DMS53 (cell line): ENCODE results near the gene PSD2.

Experiments used
- DNase-seq: peaks from one replicate; lab custom pipeline; 2025; lab: John Stamatoyannopoulos, UW

The PSD2 gene

DNA sequence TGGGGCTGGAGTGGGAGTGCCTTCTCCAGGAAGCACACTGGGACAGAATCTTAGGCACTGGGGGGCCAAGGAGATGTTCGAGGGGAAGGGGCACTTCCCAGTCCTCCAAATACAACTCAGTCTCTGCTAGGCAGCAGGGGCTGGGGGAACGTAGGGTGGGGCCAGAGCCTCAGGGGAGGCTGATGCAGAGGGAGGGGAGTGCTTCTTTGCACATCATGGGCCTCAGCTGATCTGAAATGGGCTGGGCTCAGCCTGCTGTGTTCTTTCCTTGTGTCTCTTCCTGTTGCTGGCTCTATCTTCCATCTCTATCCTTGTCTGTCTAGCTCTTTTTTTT is 15.6 kb downstream of the PSD2 start:
- DNase-seq, result no peak

DNA sequence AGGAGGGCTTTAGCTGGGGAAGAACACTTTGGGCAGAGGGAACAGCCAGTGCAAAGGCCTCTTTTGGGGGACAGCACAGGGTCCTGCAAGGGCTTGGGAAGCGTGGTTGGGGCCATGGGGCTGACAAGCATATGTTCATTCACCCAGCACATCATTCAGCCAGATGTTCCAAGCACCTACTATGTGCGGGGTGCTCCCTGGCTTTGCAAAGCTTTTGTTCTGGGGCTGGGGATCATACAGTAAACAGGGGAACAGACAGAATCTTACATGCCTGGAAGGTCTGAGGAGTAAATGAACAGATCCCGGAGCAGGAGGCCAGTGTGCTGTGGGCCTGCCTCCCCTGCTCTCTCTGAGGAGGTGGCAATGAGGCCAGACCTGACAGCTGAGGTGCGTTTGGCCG is 16.7 kb downstream of the PSD2 start:
- no peak for DNase-seq

DNA sequence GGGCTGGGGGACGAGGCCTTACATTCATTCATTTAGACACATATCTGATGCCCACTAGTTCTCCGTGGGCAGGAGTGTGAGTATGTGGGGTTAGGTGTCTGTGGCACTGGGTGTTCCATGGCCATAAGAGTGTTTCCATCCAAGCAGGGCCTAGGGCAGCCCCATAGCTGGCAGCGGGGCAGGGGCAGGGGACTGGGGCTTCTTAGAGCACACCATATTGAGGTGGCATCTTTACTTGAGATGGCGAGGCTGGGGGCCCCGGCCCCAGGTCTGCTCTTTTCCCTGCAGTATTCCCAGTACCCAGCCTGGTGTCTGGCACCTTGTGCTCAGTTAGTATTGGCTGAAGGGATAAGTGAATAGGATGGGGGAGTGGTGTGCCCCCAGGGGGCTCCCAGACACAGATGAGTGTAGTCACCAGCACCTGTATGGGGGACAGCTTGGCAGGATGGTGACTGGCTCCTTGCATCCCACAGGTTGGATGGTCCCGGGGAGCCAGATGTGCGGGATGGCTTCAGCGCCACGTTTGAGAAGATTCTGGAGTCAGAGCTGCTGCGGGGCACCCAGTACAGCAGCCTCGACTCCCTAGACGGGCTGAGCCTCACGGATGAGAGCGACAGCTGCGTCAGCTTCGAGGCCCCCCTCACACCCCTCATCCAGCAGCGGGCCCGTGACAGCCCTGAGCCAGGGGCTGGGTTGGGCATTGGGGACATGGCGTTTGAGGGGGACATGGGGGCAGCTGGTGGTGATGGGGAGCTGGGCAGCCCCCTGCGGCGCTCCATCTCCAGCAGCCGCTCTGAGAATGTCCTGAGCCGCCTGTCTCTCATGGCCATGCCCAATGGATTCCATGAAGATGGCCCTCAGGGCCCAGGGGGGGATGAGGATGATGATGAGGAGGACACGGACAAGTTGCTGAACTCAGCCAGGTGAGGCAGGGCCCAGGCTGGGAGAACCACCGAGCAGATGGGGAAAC is 17.5 kb downstream of the PSD2 start:
- no peak for DNase-seq

DNA sequence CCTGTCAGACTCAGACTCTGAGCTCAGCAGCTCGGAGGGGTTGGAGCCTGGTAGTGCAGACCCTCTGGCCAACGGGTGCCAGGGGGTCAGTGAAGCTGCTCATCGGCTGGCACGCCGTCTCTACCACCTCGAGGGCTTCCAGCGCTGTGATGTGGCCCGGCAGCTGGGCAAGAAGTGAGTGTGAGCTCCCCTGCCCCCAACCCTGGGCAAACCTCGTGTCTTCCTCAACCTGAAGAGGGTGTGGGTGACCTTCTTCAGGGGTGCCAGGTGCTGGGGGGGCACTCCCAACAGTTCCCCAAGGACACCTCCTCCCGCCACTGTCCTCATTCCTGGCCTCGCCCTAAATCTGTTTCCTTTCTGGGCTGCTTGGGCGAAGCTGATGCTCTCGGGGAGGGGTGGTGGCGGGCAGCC is 18.6 kb downstream of the PSD2 start:
- no peak for DNase-seq

DNA sequence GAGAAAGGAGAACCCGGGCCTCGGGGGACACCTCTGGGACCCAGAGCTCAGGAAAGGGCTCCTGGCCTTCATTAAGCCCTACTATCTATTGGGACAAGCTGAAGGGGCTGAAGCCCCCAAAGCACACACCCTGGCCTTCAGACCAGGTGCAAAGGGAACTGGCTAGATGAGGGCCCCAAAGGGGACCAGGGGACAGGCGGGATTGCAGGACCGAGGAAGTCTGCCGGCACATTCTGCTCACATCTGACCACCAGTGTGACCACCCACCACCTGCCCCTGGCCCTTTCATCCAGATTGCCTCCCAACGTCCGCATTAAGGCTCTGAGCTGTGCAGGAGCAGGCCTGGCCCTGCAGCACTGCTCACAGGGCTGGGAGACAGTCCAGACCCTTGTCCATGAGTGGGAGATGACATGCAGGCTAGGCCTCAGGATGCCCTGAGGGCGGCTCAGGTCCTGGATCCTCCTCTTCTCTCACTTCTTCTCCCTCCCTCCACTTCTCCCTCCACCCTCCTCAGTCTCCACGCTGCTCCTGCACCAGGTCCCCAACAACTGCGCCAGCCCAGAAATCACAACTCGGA is 19.2 kb downstream of the PSD2 start:
- DNase-seq, result no peak

DNA sequence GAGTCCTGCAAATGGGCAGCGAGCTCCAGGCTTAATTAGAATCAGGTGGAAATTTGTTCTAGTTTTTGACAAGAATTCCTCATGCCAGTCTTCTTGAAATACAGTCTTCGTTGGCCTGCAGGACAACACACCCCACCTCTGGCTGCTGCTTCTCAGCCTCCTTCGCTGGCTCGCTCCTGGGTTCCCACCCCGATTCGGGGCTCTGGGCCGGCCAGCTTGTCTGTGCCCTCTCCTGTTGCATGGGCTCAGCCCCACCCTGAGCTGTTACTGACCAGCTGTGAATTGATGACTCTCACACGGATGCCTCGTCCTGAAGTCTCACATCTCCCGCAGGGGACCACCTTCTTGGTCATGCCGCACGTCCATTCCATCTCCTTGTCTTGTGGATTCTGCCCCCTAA is 21.0 kb downstream of the PSD2 start:
- no peak for DNase-seq

DNA sequence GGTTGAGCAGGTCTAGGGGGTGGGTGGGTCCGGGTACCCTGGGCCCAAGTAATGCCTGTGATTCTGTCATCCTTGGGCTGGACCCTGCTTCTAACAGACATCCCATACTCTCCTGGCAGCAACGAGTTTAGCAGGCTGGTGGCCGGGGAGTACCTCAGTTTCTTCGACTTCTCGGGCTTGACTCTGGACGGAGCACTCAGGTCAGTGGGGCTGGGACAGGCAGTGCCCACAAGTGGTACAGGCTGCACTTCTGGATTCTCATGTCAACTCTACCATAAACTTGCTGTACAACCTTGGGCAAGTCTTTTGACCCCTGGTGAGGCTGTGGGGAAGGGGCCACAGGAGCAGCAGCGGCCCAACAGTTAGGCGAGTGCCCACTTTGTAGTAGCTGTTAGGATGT is 21.8 kb downstream of the PSD2 start:
- no peak for DNase-seq

DNA sequence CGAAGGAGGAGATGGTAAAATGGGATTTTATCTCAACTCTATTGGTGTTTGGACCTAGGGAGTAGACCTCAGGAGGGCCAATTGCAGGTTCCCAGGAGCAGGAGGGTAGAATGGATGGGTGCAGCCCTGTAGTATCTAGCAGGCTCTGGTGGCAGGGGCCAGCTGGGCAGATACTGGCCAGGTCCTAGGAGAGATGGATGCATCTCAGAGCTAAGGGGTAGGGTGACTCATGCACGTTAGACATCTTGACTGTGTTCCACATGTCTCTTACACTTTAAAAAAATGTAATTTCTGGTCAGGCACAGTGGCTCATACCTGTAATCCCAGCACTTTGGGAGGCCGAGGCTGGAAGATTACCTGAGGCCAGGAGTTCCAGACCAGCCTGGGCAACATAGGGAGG is 22.4 kb downstream of the PSD2 start:
- no peak for DNase-seq

DNA sequence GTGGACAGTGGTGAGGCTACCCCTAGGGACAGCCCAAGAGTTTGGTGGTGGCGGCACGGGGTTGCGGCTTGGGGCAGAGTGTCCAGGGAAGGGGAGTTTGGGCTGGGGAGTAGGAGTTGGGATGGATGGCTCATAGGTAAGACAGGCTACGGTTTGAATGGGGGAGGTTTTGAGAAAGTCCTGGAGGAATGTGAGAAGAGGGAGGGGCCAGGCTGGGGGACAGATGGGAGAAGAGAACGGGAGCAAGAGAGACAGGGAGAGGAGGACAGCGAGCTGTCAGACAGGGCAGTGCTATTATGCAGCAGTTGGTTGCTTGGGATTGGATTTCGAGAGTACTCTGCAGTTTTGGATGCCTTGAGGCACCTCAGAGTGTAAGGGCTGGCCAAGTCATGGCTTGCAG is 24.5 kb downstream of the PSD2 start:
- no peak for DNase-seq

DNA sequence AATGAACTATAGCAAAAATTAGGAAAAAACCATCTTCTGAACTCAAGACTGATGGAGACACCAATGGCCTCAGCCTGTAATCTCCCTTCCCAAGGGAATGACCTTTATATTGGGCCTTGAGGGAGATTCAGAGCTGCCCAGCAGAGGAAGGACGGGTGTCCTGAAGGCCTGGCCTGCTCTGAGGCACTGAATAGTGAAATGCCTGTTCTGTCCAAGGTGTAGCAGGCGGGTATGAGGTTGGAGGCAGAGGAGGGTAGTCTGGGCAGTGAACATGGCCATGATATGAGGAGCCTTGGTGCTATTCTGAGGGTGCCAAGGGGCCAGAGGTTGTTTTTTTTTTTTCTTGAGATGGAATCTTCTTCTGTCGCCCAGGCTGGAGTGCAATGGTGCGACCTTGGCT is 25.0 kb downstream of the PSD2 start:
- no peak for DNase-seq

DNA sequence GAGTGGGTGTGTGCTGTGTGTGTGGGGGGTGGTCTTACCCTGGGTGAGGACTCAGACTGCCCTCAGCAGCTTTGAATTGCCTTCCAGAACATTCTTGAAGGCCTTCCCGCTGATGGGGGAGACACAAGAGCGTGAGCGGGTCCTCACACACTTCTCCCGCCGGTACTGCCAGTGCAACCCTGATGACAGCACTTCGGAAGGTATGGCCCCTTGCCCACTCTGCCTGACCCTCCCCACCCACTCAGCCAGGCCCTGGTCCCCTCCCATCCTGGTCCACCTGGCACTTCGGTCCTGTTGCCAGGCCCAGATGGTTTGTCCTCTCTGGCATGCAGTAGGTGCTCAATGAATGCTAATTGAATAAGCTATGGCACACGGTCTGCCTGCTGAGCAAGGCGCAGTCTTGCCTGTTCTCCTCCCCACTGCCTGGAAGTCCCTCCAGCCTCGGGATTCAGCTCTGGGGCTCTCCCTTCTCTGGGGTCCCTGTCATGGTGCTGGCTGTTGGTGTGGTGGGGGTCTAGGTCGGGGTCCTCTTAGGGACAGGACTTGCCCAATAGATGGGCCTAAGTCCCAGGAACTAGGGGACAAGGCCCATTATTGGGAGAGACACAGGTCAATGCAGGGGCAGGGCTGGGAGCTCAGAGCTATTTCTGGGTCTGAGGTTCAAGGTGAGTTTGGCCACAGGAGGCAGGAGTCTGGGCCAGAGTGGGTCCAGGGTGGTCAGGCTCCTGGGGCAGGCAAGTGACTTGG is 26.4 kb downstream of the PSD2 start:
- no peak for DNase-seq

DNA sequence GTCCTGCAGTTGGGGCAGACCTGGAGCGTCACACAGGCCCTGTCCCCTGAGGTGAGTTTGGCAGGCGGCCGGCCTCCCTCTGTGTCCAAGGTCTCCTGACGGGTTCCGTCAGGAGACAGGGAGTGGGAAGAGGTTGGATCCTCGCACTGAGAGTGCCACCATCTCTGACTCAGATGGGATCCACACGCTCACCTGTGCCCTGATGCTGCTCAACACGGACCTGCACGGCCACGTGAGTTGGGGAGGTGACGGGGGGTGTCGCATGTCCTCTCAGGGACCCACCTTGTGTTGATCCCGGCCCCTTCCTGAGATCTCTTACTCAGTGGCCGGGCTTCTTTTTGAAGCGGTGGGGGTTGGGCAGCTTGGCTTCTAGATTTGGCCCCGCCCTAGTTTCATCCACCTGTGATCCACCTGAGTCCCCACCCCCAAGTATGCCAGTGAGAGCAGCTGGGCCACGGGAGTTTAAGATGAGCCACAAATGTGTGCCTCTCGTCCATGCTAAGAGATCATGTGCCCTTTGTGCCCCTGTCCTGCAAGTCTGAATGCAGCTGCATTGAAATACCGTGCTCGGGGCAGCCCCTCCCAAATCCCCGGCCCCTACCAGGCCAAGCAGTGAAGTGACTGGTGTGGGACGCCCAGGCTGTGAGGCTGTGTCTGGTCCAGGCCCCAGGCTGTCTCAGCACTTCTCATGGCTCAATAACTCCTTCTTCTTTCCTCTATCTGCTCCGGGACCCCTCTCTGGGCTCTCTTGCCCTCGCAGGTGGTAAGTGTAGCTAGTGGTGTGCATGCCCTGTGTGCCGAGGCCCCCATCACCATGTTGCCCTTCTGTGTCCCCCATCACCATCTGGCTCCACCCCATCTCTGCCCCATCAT is 27.2 kb downstream of the PSD2 start:
- no peak for DNase-seq

DNA sequence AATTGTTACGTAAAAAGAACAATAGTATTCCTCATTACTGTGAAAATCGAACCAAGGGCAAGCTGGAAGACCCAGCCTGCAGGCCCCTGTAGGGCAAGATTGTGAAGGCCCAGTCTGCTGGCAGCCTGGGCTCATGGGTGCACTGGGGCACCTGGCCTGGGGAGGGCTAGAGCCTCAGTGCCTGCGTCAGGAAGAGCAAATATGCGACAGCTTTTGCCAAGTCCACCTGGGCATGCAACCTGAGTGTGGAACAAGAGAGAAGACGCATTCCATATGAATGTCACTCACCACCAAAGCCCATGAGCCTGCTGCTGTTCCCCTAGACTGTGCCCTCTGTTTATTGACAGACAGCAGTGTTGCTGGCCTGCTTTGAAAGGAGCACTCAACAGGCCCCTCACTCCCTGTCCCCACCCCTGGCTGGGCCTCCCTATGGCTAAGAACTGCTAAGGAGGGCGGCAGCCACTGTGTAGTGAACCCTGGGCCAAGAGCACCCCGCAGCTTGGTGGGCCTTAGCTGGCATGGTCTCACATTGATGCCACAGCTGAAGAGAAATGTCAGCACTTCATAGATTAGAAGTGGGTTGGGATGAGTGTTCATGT is 28.2 kb downstream of the PSD2 start:
- DNase-seq, result no peak

DNA sequence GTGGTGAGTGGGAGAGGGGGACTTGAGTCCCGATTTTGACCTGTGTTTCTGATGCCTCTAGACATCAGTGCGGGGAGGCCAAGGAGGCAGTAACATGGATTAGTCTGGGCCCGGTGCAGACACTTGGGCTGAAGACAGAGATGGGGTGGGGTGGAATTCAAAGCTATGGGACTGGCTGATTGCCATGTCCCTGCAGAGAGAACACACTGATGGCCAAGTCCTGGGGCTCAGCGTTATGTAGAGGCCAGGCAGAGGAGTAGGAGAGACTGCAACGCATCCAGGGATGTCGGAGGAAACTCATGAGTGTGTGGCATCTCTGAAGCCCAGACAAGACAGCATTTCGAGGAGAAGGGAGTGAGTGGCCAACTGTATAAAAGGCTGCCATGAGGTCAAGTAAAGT is 30.1 kb downstream of the PSD2 start:
- DNase-seq, result no peak

DNA sequence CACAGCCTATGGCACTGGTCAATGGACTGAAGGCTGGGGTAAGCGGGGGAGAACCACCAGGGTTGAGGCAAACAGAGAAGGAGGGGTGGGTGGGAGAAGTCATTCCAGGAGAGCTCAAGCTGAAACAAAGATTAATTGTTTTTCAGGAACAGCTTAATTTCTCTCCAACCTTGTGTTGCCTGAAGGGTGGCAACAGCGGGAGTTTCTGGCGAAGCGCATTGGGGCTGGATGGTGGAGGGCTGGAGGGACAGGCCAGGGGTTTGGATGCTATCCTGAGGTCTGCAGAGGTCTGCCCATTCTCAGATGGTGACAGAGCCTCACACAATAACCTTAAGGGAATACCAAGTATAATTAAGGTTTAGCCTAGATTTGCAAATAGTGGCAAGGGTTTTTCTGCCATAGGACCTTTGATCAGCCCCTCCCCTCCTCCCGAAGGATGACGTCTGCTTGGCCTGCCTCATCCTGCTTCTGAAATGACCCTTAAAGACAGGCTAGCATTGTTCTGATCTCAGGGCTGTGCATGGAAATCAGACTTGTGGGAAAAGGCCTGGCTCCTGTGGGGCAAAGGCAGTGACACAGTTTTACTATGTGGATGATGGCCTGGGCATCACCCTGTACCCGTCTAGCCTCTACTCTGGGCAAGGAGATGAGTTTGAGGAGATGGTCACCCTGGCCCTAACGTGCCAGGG is 32.7 kb downstream of the PSD2 start:
- DNase-seq, result no peak

DNA sequence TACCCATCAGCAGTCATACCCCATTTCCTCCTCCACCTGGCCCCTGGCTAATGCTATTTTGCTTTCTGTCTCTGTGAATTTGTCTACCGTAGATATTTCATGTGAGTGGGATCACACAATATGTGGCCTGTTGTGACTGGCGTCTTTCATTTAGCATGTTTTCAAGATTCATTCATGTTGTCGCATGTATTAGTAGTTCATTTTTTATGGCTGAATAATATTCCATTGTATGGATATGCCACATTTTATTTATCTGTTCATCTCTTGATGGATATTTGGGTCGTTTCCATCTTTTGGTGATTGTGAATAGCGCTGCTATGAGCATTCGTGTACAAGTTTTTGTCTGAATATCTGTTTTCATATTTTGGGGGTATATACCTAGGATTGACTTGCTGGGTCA is 33.9 kb downstream of the PSD2 start:
- no peak for DNase-seq

DNA sequence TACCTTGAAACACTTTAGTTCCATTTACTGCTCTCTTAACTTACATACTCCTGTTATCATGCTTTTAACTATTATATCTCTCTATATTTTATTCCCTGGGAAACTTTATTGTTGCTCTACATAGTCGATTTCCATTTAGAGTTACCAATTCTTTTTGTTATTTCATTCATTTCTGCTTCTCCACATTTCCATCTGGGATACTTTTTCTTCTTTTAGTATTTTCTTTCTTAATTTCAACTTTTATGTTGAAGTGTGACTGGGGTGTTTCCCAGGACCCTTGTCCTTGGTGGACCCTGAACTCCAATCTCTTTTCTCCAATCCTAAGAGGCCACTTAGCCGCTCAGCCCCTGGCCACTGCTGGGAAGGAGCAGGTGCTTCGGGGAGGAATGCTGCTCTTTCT is 36.0 kb downstream of the PSD2 start:
- no peak for DNase-seq

DNA sequence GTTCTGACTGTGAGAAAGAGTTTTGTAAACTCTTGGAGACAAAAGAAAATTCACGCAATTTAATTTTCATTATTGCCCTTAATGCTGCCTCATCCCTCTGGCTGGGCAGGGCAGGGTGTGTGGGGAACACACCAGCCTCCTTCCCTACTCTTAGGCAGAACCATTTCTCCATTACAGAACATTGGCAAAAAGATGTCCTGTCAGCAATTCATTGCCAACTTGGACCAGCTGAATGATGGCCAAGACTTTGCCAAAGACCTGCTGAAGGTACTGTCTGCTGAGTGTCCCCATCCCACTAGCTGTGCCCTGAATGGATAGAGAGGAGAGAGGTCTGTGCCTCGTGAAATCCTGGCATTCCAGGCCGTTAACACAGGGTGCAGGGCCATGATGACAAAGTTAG is 37.9 kb downstream of the PSD2 start:
- no peak for DNase-seq

DNA sequence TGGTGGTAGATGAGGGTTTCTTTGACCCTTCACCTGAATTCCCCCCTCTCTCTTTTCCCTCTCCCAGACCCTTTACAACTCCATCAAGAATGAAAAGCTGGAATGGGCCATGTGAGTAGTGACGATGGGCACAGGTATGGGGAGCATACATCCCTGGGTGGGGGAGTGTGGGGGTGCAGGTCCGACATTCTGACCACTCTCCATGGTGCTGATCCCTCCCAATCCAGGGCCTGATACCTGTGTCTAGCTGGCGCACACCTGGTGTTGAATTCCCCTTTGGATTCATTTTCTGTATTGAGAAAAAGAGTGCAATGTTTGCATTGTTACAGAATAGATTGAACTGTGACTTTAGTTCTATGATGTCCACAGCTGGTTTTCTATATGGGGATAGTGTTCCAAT is 40.0 kb downstream of the PSD2 start:
- DNase-seq, result no peak

DNA sequence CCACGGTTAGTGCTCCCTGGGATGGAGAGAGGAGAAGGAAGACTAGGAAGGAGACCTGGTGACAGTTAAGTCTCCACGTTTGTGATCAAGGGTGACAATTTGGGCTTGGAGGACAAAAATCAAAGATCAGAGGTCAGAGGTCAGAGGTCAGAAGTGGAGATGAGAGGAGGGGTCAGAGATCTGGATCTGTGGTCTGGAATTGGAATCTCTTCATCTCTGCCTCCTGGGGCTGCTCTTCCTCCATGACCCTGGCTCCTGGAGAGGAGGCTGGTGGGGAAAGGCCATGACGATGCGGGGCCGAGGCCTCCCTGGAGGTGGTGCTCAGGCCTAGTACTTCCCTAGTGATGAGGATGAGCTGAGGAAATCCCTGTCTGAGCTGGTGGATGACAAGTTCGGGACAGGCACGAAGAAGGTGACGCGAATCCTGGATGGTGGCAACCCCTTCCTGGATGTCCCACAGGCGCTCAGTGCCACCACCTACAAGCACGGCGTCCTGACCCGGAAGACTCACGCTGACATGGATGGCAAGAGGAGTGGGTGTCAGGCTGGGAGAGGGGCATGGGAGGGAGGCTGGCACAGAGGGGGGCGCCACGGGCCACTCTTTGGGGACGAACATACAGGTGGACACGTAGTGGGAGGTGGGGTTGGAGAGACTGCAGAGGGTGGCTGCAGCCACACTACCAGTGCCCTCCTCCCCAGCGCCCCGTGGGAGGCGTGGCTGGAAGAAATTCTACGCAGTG is 41.0 kb downstream of the PSD2 start:
- no peak for DNase-seq
